Measurements from ENCODE around the gene ENAH. TPM values are rescaled to one million over a fixed set of nuclear protein-coding genes. Genes with fewer than 3 reads are reported as not detected.

ENAH gene
- total RNA-seq, 4 donors from 2014 or later = 198 to 229 (median 201) TPM

DNA sequence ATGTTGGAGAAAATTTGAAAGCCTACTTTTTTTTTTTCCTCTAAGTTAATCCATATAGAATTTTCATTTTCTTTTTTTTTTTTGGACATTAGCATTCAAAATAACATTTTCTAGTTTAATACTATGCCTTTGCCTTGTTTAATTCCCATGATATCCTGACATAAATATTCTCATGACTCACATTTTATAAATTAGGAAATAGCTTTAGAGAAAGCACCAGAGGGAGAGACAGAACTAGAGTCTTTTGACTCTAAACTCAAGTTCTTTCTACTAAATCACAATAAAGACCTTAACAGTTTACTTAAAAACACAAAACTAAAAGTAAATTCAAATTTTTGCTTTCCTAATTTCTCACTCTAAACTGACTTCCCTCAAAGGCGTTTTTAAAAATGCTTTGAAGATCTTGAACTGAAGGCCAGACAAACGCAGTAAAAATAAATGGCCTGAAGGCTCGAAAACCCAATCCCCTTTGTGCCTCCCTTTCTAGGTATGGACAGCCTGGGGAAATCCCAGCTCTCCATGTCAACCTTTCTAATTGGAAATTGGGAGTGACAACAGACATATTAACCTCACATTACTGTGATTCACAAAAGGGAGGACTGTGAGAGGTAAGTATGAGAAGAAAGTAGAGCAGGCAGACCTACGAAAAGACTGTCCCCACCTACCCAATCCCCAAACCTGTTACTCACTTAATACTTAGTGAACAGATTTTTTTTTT lies 104.6 kb downstream of the ENAH start:
- Histone ChIP-seq H3K9me3 (no peaks in the 10 kb centered on the region), H3K4me1 (peaks cover 25 to 33% (median 28%) of the 10 kb centered on the region in 4 donors), H3K27me3 (no peaks in the 10 kb centered on the region), H3K4me3 (no peak overlapping the region), H3K27ac (replicated peaks in 1 of 4) (no peak overlapping the region), H3K36me3 (no peaks in the 10 kb centered on the region)
- no peak for DNase-seq (ENCODE audit: extremely low spot score)
- intact Hi-C loops (cut with DNase I) = no loop called here
- 74% methylated on average over 4 of the region's 4 CpGs for WGBS
- TF ChIP-seq POLR2A (IDR thresholded peaks at IDR 0.05; ENCODE audit: low read depth) (no peak), EP300 (IDR thresholded peaks at IDR 0.05) (no peak), CTCF (IDR thresholded peaks at IDR 0.05) (no peak), POLR2AphosphoS5 (IDR thresholded peaks at IDR 0.05) (no peak)

DNA sequence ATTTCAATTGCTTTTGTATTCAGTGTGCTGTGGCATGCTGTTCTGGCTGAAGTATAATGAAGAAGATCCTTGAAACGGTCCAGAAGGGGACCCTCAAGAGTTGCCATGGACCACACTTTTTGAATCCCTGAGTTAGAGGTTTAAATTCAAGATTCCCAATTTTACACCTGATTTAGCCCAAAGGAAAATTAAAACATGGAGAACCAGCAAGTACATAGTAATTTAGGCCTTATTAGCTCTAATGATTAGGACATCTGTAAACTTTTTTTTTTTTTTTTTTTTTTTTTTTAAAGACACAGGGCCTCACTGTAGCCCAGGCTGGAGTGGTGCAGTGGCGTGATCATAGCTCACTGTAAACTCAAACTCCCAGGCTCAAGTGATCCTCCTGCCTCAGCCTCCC lies 107.3 kb downstream of the ENAH start:
- intact Hi-C loops (cut with DNase I) = no loop called here

DNA sequence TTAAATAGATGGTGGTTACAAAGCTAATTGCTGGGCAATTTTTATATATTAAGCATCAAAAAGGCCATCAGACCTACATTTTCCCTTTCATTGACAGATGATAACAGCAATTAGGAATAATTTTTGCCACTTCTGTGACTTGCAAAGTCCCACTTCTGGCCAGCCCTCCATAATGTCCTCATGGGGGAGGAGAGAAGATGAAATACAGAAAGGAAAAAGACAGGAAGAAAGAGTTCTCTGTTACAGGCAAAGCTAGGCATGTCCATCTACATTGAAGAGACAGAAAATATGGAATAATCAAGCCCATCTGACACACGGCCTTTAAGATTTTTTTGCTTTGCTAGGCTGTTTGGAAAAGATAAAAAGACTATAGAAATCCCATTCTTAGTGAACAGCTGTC lies 108.0 kb downstream of the ENAH start:
- H3K27me3 ChIP-seq = no peaks in the 10 kb centered on the region
- TF ChIP-seq POLR2AphosphoS5 (IDR thresholded peaks at IDR 0.05) = no peak
- no peak for TF ChIP-seq POLR2A (IDR thresholded peaks at IDR 0.05; ENCODE audit: low read depth)
- TF ChIP-seq EP300 (IDR thresholded peaks at IDR 0.05) = no peak
- TF ChIP-seq CTCF (IDR thresholded peaks at IDR 0.05) = no peak
- no peak for DNase-seq (ENCODE audit: extremely low spot score)
- 78% methylated on average over 1 of the region's 1 CpG for WGBS
- H3K27ac ChIP-seq (replicated peaks in 1 of 4) = no peak overlapping the region
- no peaks in the 10 kb centered on the region for H3K36me3 ChIP-seq
- intact Hi-C loops (cut with DNase I) = no loop called here
- no peaks in the 10 kb centered on the region for H3K9me3 ChIP-seq
- H3K4me1 ChIP-seq = peaks cover 20 to 38% (median 26%) of the 10 kb centered on the region in 4 donors
- no peak overlapping the region for H3K4me3 ChIP-seq

More for the DNA sequence above, 107.3 kb downstream of the ENAH start:
- no peak for DNase-seq (ENCODE audit: extremely low spot score)
- no peaks in the 10 kb centered on the region for H3K9me3 ChIP-seq
- no peaks in the 10 kb centered on the region for H3K27me3 ChIP-seq
- 76% methylated on average over 2 of the region's 2 CpGs for WGBS
- no peak for TF ChIP-seq POLR2A (IDR thresholded peaks at IDR 0.05; ENCODE audit: low read depth)
- TF ChIP-seq POLR2AphosphoS5 (IDR thresholded peaks at IDR 0.05) = no peak
- no peak for TF ChIP-seq CTCF (IDR thresholded peaks at IDR 0.05)
- no peak for TF ChIP-seq EP300 (IDR thresholded peaks at IDR 0.05)
- H3K27ac ChIP-seq (replicated peaks in 1 of 4) = no peak overlapping the region
- H3K4me1 ChIP-seq = peaks cover 24 to 33% (median 27%) of the 10 kb centered on the region in 4 donors
- no peaks in the 10 kb centered on the region for H3K36me3 ChIP-seq
- H3K4me3 ChIP-seq = no peak overlapping the region

GRCh38 chr1:225544263-225544662 lies 108.7 kb downstream of the ENAH start:
- Histone ChIP-seq H3K4me1 (peaks cover 20 to 38% (median 28%) of the 10 kb centered on the region in 4 donors), H3K27me3 (no peaks in the 10 kb centered on the region), H3K9me3 (no peaks in the 10 kb centered on the region), H3K36me3 (no peaks in the 10 kb centered on the region), H3K4me3 (no peak overlapping the region), H3K27ac (replicated peaks in 1 of 4) (no peak overlapping the region)
- WGBS = 48% methylated on average over 1 of the region's 1 CpG
- DNase-seq (ENCODE audit: extremely low spot score) = no peak
- TF ChIP-seq CTCF (IDR thresholded peaks at IDR 0.05) (no peak), EP300 (IDR thresholded peaks at IDR 0.05) (no peak), POLR2AphosphoS5 (IDR thresholded peaks at IDR 0.05) (no peak)
- intact Hi-C loops (cut with DNase I) = no loop called here

DNA sequence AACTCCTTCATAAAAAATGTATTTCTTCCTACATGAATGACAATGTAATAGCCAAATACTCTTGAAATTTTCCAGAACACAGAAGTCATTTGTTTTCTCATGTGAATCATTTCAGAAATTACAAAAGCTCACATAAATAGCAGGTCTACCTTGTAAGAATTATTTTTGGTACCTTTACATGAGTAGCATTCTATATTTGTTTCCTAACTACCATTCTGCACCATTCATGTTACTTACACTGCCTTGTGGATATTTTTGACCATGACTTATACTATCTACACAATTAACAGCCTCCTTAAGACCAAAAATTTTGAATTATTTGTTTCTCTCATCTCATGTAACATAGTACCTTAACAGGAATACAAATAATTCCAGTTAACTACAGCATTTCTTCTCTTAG lies 109.6 kb downstream of the ENAH start:
- Histone ChIP-seq H3K36me3 (no peaks in the 10 kb centered on the region), H3K4me3 (no peak overlapping the region), H3K4me1 (peaks cover 20 to 38% (median 29%) of the 10 kb centered on the region in 4 donors), H3K27me3 (no peaks in the 10 kb centered on the region), H3K27ac (replicated peaks in 1 of 4) (no peak overlapping the region), H3K9me3 (no peaks in the 10 kb centered on the region)
- intact Hi-C loops (cut with DNase I) = no loop called here
- DNase-seq (ENCODE audit: extremely low spot score) = no peak
- TF ChIP-seq POLR2A (IDR thresholded peaks at IDR 0.05; ENCODE audit: low read depth) = no peak
- TF ChIP-seq POLR2AphosphoS5 (IDR thresholded peaks at IDR 0.05) = no peak
- no peak for TF ChIP-seq CTCF (IDR thresholded peaks at IDR 0.05)
- TF ChIP-seq EP300 (IDR thresholded peaks at IDR 0.05) = no peak
